MCF 10A (cell line): ENCODE results near the gene GAD2. TPM values are rescaled to one million over a fixed set of nuclear protein-coding genes. Genes with fewer than 3 reads are reported as not detected.

Experiments
- Bru-seq: library from RNA; stranded (reverse); fragments of 400-500 nt; gene quantifications from one replicate; lab custom pipeline; 2021; lab: Mats Ljungman, UMichigan
- BruChase-seq, 2 experiments: library from RNA; stranded (reverse); fragments of 400-500 nt; gene quantifications; one replicate each; lab custom pipeline; 2021; lab: Mats Ljungman, UMichigan
- BruUV-seq: library from RNA; stranded (reverse); fragments of 400-500 nt; replicated peaks from 2 replicates; lab custom pipeline; 2021; lab: Mats Ljungman, UMichigan
- CTCF ChIA-PET: fragments of 300-600 bp; sonication (Branson Sonifier 250); formaldehyde crosslinking; extraction: SDS; loops from one replicate; lab custom pipeline; 2021; ENCODE audit warnings: antibody characterized with exemption, inconsistent platforms; lab: Yijun Ruan, JAX
- POLR2A ChIA-PET: fragments of 300-600, 350-650 bp; sonication (Branson Sonifier 250); formaldehyde crosslinking; extraction: SDS; loops from one replicate; lab custom pipeline; 2020; ENCODE audit warnings: antibody characterized with exemption, inconsistent platforms; lab: Yijun Ruan, JAX
- DNase-seq: peaks from one replicate; pipeline ENCODE4 v3.0.0-alpha.2; 2018; ENCODE audit not compliant: unreplicated experiment
- H3K27ac Mint-ChIP-seq: one replicate; pipeline ENCODE4 v1.8.0; 2022; ENCODE audit warnings: mild to moderate bottlenecking, low read depth, mixed read lengths; ENCODE audit not compliant: unreplicated experiment
- H3K27me3 Mint-ChIP-seq: one replicate; pipeline ENCODE4 v1.8.0; 2022; ENCODE audit warnings: mixed read lengths; ENCODE audit not compliant: insufficient read depth, unreplicated experiment
- H3K36me3 Mint-ChIP-seq: one replicate; pipeline ENCODE4 v1.8.0; 2022; ENCODE audit warnings: mild to moderate bottlenecking, moderate library complexity, mixed read lengths; ENCODE audit not compliant: insufficient read depth, unreplicated experiment
- H3K4me1 Mint-ChIP-seq: one replicate; pipeline ENCODE4 v1.8.0; 2022; ENCODE audit warnings: mixed read lengths; ENCODE audit not compliant: insufficient read depth, unreplicated experiment
- H3K4me3 Mint-ChIP-seq: one replicate; pipeline ENCODE4 v1.8.0; 2022; ENCODE audit warnings: mild to moderate bottlenecking, moderate library complexity, mixed read lengths; ENCODE audit not compliant: unreplicated experiment
- H3K9me3 Mint-ChIP-seq: one replicate; pipeline ENCODE4 v1.8.0; 2022; ENCODE audit warnings: mixed read lengths; ENCODE audit not compliant: unreplicated experiment
- intact Hi-C: fragments of 100-400 bp; cut with micrococcal nuclease; formaldehyde crosslinking; loops from 2 replicates; pipeline ENCODE4 v1.14.1; 2022
- long read RNA-seq: library from polyadenylated mRNA; stranded (forward); transcript quantifications from one replicate; pipeline ENCODE4 v2.0.0, GENCODE V29; 2022
- total RNA-seq: library from RNA; stranded (reverse); gene quantifications from 2 replicates; pipeline ENCODE4 v1.2.3, GENCODE V29; 2022
- TF ChIP-seq, protein P1 (sequence below): fragments of 200-600 bp; IDR thresholded peaks from one replicate; pipeline ENCODE4 v1.8.0; 2022; ENCODE audit warnings: antibody characterized with exemption, mild to moderate bottlenecking; ENCODE audit not compliant: unreplicated experiment

GAD2 gene
- total RNA-seq (not detected in 2 replicates), Bru-seq, nascent RNA (not detected), BruChase-seq, experiment 1, labeled RNA remaining after a 6-hour chase (not detected), BruChase-seq, experiment 2, labeled RNA remaining after a 2-hour chase (not detected)
- long read RNA-seq, result 0 reads

DNA sequence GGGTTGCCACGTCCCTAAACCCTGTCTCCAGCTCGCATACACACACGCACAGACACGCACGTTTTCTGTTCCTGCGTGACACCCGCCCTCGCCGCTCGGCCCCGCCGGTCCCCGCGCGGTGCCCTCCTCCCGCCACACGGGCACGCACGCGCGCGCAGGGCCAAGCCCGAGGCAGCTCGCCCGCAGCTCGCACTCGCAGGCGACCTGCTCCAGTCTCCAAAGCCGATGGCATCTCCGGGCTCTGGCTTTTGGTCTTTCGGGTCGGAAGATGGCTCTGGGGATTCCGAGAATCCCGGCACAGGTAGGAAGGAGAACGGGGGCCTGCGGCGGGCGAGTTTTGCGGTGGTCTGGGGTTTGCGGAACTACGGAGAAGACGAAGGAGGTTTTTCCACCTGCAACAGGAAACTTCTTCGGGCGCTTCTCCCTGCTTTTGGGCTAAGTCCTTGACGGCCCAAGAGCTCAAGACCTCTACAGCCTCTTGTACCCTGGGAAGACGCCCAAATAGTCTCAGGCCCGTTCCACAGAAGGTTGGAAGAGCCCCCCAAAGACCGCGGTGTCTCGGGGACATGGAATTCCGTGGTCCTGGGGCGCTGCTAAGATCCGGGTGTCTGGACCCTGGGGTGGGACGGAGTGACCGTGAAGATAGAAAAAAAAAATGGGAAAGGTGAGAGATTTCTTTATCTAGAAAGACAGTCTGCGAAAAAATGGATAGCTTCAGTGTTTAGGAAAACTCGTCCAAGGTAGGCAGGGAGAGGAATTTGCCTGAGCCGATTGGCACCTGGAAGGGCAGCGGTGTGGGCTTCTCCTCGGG is at the start of gene GAD2:
Gene GAD2, plus strand, starts transcription at position 190 of the 811 bp plus-strand sequence. Its CDS starts 36 bp downstream, at position 226.
- Mint-ChIP-seq H3K27me3 (peaks cover 63% of the 10 kb centered on the region), H3K9me3 (peaks cover 6% of the 10 kb centered on the region), H3K36me3 (no peaks in the 10 kb centered on the region), H3K4me3 (no peak within 1 kb of the TSS), H3K27ac (no peak within 1 kb of the TSS), H3K4me1 (peaks cover 6% of the 10 kb centered on the region)
- intact Hi-C loops, result no loop called here
- ChIA-PET CTCF (no interaction called here), POLR2A (no interaction called here)
- TF ChIP-seq, protein P1, sequence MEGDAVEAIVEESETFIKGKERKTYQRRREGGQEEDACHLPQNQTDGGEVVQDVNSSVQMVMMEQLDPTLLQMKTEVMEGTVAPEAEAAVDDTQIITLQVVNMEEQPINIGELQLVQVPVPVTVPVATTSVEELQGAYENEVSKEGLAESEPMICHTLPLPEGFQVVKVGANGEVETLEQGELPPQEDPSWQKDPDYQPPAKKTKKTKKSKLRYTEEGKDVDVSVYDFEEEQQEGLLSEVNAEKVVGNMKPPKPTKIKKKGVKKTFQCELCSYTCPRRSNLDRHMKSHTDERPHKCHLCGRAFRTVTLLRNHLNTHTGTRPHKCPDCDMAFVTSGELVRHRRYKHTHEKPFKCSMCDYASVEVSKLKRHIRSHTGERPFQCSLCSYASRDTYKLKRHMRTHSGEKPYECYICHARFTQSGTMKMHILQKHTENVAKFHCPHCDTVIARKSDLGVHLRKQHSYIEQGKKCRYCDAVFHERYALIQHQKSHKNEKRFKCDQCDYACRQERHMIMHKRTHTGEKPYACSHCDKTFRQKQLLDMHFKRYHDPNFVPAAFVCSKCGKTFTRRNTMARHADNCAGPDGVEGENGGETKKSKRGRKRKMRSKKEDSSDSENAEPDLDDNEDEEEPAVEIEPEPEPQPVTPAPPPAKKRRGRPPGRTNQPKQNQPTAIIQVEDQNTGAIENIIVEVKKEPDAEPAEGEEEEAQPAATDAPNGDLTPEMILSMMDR, result no peak
- no TSS peak for BruUV-seq
- DNase-seq, result no peak

GRCh38 chr10:26169466-26169865 is 47.1 kb upstream of the GAD2 start:
- no peak for DNase-seq
- Mint-ChIP-seq H3K36me3 (no peaks in the 10 kb centered on the region), H3K9me3 (no peaks in the 10 kb centered on the region), H3K4me3 (no peak overlapping the region), H3K27me3 (peaks cover 65% of the 10 kb centered on the region), H3K27ac (no peak overlapping the region), H3K4me1 (no peaks in the 10 kb centered on the region)
- intact Hi-C loops, result no loop called here
- POLR2A ChIA-PET, result no interaction called here
- BruUV-seq, result no TSS peak
- TF ChIP-seq, protein P1, result no peak
- CTCF ChIA-PET, result no interaction called here

GRCh38 chr10:26172131-26172530 is 44.4 kb upstream of the GAD2 start:
- ChIA-PET POLR2A (no interaction called here), CTCF (interaction anchor here (0.6 kb wide), 1 partner anchor 639 kb away, joined by 6 read pairs; no protein-coding TSS in a partner anchor)
- Mint-ChIP-seq H3K9me3 (no peaks in the 10 kb centered on the region), H3K27me3 (peaks cover 77% of the 10 kb centered on the region), H3K36me3 (no peaks in the 10 kb centered on the region), H3K27ac (no peak overlapping the region), H3K4me1 (no peaks in the 10 kb centered on the region), H3K4me3 (no peak overlapping the region)
- no peak for DNase-seq
- BruUV-seq, result no TSS peak
- intact Hi-C loops, result no loop called here
- TF ChIP-seq, protein P1, result no peak

DNA sequence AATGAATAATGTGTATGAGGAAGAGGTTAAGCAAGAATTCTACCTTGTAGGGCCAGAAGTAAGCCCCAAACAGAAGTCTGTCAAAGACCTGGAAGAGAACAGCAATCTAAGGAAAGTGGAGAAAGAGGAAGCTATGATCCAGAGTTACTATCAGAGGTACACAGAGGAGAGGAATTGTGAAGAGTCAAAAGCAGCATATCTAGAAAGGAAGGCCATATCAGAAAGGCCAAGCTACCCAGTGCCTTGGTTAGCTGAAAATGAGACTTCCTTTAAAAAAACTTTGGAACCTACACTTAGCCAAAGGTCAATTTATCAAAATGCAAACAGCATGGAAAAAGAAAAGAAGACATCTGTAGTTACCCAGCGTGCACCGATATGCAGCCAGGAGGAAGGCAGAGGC is 42.7 kb upstream of the GAD2 start:
- TF ChIP-seq, protein P1, result no peak
- DNase-seq, result no peak
- H3K27ac Mint-ChIP-seq, result no peak overlapping the region
- no peaks in the 10 kb centered on the region for H3K9me3 Mint-ChIP-seq
- no TSS peak for BruUV-seq
- ChIA-PET CTCF (interaction anchor here (0.7 kb wide), 2 partner anchors 67 to 415 kb away, joined by 3 to 4 read pairs; no protein-coding TSS in a partner anchor), POLR2A (no interaction called here)
- intact Hi-C loops, result no loop called here
- H3K4me1 Mint-ChIP-seq, result no peaks in the 10 kb centered on the region
- H3K4me3 Mint-ChIP-seq, result no peak overlapping the region
- H3K27me3 Mint-ChIP-seq, result peaks cover 64% of the 10 kb centered on the region
- no peaks in the 10 kb centered on the region for H3K36me3 Mint-ChIP-seq
